ENCODE measurements around the gene TTC23.
"Not testable (repeated sequence)": the region's sequence is repeated elsewhere in the genome, so short reads cannot be mapped to it uniquely, and the experiment has no call there.

TTC23 gene

DNA sequence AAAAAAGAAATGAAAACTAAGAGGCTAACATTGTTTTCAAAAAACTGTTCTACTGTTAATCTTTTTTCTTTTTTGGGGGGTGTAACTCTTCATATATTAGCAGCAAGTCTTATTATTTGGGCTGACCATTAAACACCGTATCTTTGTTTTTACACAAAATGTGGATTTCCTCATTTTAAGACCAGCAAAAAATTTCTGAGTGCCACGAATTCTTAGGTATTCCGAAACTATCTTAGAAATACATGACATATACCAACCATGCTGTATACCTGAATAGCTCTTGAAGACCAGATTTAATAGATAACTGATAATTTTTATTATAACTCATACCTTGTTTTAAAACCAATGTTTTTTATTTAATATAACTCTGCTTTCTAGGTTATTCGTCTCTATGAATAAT lies 620 bp upstream of the TTC23 start:
- DNase-seq (ENCODE audit: low read depth), result no peak

DNA sequence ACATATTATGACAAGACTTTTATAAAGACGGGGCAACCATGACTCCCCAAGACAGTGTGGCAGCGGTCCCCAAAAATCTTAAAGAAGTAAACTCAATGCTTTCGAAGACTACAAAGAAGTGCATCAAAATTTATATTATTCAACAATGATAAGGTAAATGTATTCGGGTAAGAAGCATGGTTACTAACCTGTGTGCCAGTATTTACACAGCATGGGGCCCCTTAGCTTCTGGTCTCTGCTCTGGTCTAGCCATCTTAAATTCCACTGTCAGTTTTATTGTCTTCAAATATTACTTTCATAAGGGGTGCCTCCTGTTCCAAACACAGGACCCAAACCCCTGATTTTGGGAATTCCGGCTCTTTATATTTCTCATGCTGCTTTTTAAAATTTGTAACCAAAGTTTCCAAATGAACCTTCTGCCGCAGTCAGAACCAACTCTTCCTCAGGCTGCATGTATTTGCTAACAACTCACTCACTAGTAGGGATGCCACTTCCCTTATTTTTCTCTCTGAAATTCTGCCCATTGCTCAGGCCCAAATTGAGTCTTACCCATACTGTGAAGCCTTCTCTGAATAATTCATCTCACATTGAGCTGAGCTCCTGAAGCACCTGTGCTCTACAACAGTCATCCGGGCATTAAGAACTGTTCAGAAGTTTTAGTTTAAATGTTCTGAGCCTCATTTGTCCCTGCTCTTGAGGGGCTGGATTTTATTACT lies 1.2 kb downstream of the TTC23 start:
- no peak for DNase-seq (ENCODE audit: low read depth)

DNA sequence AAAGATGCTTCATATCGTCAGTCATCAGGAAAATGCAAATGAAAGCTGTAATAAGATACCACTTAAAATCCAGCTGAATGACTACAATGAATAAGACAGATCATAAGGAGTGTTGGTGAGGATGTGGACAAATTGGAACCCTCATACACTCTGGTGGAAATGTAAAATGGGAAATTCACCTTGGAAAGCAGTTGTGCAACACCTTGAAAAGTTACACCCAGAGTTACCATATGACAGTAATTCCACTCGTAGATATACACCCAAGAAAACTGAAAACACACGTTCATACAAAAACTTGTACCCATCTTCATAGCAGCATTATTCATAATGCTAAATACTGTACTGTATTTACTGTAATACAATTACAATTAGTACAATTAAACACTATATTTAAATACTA lies 2.3 kb downstream of the TTC23 start:
- no peak for DNase-seq (ENCODE audit: low read depth)

DNA sequence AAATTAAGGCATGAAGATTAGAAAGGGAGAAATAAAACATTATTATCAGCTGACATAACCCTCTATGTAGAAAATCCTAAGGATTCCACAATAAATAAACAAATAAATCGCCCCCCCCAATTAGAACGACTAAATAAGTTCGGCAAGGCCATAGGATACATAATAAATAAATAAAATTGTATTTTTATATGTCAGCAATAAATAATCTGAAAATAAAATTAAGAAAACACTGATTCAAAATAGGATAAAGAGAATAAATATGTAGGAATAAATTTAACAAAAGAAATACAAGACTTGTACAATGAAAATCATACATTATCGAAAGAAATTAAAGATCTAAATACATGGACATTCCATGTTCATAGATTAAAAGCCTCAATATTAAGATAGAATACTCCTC lies 5.1 kb downstream of the TTC23 start:
- no peak for DNase-seq (ENCODE audit: low read depth)

DNA sequence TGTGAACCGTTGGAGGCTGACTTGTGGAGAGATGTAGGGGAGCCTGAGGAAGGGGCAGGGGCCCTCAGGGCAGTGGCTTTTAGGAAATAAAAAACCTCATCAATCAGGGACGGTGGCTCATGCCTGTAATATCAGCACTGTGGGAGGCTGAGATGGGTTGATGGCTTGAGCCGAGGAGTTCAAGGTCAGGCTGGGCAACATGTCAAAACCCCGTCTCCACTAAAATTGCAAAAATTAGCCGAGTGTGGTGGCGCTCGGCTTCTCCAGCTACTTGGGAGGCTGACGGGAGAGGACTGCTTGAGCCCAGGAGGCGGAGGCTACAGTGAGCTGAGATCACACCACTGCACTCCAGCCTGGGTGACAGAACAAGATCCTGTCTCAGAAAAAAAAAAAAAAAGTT lies 7.6 kb downstream of the TTC23 start:
- DNase-seq (ENCODE audit: low read depth), result no peak

DNA sequence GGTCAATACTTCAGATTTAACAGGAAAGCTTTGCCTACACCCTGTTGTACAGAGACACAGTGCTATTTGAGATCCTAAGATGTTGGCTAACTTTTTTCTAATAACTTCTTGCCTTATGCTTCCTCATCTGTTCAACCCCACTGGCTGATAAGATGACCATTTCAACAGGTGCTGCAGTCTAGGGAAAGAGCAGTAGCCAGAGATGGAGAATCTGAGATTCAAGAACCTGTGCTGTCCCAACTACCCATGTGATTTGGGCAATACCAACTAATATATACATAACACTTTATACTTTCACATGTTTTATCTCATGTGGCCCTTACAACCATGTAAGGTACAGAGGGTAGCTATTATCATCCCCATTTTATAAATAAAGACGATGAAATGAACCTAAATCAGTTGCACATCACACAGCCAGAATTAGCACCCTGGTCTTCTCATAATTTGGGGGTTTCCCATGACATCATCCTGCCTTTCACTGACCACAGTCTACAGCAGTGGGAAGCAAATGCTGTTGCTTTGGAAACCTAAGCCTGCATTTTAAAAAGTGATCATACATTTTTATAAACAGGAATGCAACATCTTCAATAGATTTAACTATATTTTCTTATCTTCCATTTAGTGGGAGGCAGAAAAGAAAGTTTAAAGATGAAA lies 9.7 kb downstream of the TTC23 start:
- DNase-seq (ENCODE audit: low read depth), result no peak

DNA sequence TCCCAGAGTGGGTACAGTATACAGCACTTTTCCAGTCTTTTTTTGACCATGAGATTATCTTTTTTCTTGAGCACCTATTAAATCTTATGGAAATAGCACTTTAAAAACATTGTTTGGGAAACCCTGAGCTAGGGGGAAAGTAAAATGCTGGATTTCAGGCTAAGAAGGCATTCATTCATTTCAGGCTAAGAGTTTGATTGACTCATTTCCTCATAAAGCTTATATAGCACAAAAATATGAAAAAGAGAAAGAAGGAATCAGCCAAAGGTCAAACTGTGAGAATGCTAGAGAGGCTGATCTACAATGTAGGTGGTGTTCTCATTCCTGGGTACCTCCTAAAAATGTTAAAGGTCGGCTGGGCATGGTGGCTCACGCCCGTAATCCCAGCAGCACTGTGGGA lies 10.5 kb downstream of the TTC23 start:
- no peak for DNase-seq (ENCODE audit: low read depth)

DNA sequence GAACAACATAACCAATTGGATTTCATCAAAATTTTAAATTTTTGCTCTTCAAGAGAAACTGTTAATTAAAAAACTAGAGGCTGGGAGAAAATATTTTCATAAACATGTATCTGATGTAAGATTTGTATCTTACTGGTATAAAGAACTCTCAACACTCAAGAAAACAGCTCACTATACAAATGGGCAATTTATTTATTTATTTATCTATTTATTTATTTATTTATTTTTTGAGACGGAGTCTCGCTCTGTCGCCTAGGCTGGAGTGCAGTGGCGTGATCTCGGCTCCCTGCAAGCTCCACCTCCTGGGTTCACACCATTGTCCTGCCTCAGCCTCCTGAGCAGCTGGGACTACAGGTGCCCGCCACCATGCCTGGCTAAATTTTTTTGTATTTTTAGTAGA lies 15.2 kb downstream of the TTC23 start:
- DNase-seq (ENCODE audit: low read depth), result not testable (repeated sequence)

DNA sequence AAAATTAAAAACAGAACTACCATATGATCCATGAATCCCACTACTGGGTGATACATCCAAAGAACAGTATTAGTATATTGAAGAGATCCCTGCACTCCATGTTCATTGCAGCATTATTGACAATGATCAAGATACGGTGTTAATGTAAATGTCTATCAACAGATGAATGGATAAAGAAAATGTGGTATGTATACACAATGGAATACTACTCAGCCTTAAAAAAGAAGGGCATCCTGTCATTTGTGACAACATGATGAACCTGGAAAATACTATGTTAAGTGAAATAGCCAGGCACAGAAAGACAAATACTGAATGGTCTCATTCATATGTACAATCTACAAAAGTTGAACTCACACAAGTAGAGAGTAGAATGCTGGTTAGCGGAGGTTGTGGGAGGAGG lies 16.6 kb downstream of the TTC23 start:
- no peak for DNase-seq (ENCODE audit: low read depth)

DNA sequence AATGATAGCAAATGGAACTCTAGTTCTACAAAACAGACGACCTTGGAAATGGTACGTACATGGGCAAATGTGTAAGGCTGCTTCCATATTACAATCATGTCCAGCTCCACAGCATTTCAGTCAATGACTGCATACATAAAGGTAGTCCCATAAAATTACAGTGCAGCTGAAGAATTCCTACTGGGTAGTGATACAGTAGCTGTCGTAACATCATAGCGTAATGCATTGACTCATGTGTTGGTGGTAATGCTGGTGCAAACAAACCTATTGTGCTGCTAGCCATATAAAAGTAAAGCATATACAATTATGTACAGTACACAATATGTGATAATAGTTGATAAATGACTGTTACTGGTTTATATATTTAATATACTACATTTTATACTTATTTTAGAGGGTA lies 18.5 kb downstream of the TTC23 start:
- no peak for DNase-seq (ENCODE audit: low read depth)

DNA sequence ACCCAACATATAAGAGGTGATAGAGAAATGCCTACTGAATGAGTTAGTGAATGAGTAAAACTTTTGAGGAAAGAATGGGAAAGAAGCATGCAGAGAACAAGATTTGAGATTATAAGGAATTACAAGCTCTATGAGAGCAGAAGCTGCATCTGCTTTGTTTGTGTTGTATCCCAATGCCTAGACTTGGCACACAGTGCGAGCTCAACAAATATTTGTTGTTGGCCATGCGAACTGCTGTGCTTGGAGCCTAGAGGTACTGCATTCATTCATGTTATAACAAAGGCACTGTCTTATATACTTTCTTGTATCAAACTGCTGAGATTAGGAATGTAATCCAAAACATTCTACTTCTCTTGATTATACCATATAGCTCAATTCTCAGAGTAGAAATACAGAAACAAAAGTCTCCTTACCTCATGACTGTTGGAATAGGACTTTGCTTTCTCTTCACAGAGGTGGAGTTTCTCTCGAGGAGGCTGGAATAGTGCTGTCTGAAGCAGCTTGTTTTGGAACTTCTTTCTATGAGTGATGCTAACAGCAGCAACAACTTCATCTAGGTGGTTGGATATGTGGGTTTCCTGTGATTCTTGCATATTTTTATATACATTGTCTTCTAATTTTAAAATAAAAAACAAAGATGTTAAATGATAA lies 21.1 kb downstream of the TTC23 start:
- no peak for DNase-seq (ENCODE audit: low read depth)

DNA sequence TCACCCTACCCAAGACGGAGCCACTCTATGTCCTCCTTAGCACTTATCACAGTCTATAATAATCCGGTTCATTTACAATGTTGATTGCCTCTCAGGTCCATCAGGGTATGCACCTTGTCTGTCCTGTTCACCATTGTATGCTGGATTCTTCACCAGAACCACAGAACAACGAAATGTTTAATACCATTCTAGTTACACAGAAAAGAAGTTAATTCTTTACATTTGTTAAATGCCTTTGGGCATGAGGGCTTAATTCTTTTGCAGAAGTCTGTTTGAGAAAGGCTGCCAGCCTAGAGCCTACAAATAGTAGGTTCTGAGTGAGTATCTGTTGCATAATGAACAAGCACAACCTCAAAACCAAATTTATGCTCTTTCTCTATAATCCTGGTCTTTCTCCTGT lies 22.6 kb downstream of the TTC23 start:
- no peak for DNase-seq (ENCODE audit: low read depth)

DNA sequence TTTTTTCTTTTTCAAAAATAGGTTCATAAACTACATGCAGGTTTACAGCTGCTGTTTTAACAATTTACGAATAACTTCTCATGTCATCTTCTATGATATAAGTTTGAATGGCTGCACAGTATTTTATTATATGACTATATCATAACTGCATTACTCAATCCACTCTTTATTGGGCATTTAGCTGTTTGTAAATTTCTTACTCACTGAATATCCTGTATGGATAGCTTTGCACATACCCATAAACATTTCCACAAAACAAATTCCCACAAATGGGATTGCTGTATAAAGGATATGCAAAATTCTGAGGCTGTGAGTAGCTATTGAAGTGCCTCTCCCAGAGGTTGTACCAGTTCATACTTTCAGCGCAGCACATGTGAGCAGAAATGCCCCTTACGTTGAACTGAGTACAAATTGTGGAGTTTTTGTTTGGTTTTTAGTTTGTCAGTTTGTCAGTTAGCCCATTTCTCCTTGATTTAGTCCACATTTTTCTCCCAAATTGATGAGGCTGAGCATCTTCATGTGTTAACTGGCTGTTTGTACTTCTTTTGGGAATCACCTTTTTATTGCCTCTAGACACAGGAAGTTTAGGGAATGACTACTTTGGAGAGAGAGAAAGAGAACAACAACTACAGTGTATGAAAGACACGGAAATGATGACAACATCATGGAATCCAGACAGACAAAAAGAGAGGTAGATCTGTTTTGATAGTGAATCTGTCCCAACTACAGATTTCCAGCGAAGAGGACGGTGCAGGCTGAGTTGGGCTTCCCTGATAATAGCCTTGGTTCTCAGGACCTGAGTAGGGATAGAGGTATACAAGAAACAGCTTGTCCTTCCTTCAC lies 24.8 kb downstream of the TTC23 start:
- DNase-seq (ENCODE audit: low read depth), result no peak

DNA sequence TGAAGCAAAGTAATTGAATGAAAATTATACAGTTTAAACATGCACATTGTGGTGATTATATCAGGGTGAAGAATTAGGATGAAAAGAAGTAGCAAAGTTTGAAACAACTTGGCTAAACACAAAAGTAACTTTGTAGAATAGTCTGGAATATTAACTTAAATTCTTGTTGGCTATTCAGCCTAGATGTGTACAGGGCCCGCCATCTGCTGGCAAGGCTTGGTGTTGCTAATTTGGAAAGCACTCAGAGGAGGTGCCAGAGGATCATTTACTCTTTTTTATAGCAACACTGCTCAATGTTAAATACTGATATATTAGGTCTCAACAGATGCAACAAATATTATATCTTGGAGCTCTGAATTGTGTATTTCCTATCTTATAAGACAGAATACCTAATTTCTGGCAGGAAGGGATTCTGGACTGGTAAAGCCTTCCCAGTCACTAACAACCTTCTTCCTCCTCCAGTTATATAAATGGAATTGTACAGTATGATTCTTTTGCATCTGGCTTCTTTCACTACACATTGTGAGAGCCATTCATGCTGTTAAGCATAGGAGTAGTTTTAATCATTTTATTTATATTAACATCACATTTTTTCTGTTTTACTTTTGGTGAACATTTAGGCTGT lies 36.1 kb downstream of the TTC23 start:
- DNase-seq (ENCODE audit: low read depth), result peak; percentile 14

DNA sequence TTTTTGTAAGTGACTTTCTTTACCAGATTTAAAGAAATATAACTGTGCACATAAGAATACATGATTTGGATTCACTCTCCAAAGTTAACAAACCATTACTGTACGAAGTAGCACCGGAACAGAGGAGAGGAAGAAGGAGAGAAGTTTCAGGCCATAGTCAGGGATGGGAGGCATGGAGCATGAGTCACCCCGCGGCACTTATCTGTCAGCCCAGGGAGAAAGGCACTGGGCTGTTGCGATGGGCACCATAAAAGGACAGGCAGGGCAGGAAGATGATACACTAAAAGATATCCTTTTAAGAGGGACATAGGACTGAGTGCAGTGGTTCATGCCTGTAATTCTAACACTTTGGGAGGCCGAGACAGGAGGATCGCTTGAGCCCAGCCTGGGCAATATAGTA lies 37.0 kb downstream of the TTC23 start:
- DNase-seq (ENCODE audit: low read depth), result no peak

DNA sequence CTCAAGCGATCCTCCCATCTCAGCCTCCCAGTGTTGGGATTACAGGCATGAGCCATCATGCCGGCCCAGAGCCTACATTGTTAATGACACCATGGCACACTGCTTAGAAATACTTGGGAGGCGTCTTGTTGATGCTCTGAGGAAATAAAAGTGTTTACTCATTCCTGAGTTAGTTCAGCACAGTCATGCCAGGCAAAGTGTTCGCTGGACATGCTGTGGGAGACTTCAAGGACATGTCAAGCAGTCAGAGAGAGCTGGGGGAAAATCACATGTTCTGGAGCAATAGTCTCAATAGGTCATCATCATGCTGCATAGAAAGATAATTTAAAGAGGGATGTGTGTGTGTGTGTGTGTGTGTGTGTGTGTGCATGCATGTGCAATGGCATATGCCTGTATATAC lies 37.5 kb downstream of the TTC23 start:
- DNase-seq (ENCODE audit: low read depth), result no peak

DNA sequence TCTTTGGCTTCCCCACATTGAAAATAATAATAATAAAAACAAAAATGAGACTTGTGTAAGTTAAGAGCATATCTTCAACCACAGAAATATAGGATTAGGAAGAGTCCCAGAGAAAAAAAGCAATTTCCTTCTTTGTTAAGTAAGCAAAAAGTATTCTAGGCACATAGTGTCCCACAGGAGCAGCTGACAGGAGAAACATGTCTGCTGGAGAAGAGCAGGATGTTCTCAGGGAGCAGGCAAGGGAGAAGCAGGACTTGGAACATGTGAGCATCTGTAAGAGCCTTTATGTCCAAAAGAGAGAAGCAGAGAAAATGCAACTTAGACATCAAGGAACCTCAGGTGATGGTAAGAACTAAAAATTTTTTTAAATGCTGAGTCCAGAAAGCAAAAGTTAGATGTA lies 39.0 kb downstream of the TTC23 start:
- DNase-seq (ENCODE audit: low read depth), result no peak

DNA sequence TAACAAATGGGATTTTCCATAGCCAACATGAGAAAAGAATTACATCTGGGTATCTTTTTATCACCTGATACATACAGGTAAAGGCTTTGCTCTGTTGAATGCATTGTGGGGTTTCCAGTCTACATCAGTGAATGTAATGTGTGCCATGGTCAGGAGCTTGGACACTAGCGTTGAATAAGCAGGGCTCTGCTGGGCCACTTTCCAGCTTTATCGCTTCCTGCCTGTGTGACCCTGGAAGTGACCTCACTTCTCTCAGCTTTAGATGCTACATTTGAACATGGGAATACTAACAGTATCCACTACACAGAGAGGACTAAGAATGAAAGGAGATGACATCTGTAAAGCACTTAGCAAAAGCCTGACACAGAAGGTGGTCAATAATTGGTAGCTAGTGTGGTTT lies 40.1 kb downstream of the TTC23 start:
- no peak for DNase-seq (ENCODE audit: low read depth)

DNA sequence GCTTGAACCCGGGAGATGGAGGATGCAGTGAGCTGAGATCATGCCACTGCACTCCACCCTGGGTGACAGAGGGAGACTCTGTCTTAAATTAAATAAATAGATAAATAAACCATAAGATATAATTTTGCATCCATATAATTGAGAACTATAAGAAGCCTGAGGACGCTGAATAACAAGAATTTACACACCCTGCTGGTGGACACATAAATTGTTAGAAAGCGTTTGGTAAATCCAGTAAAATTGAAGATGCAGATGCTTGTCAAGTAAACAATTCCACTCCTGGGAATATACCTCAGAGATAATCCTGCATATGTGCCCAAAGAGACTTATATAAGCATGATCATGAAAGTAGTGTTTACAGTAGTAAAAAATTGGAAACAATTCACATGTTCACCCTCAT lies 41.7 kb downstream of the TTC23 start:
- no peak for DNase-seq (ENCODE audit: low read depth)

DNA sequence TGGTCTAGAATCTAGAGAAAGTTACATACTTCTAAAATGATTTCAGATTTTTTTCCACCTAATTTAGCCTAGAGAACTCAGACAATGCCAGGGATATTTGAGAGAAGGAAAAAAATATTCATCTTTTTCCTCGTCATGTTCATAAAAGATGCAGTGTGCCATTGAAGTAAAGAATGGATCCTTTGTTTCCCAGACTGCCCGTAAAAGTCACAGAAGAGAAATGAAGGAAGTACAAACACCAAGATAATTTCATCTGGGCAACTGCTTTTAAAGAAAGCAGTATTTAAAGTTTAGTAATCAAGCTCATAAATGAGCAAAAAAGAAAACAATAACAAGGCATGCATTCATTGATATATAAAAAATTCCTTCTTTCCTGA lies 47.2 kb downstream of the TTC23 start:
- no peak for DNase-seq (ENCODE audit: low read depth)

DNA sequence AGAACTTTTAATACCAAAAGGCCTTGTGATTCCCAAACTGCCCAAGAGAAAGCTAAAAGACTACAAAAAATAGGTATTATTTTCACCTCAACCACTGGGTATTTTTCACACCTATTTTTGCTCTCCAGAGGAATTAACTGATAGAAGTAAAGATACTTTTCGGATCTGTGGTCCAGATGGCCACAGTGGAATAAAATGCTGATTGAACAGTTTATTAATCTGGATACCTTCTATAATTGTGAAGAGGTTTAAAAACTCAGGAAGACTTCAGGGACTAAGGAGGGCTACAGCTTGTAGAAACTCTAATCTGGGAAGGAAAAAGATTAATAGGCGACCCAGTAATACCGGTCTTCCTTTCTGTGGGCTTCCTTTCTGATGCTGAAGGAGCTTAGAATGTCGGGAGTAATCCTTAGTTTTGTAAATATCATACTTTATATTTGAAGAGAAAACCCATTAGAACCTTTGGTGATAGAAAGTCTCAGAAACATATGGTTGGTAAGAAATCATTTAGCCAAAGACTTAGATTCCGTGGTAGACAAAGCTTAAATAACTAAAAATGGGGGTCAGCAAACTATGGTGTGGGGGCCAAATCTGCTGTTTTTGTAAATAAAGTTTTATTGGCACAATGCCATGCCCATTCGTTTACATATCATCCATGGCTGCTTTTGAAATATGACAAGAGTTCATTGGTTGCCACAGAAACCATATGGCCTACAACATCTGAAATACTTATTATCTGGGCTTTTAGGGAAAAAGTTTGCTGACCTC lies 47.8 kb downstream of the TTC23 start:
- DNase-seq (ENCODE audit: low read depth), result no peak

DNA sequence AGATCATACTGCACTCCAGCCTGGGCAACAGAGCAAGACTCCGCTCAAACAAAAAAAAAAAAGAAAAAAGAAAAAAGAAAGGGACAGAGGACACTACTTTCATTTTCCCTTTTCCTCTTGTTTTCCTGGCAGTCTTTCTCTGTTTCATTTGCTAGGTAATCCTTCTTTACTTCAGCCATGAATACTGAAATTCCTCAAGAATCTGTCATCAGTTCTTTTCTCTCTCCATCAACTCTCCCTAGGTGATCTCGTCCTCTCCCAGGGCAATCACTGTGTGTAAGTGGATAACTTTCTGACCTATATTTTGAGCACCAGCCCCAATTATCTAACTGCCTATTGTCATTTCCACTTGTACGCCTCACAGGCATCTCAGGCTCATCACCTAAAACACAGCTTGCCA lies 51.5 kb downstream of the TTC23 start:
- DNase-seq (ENCODE audit: low read depth), result no peak

All from fibroblast of the conjunctiva (primary cell).